ENCODE results near the gene RRN3. TPM values are rescaled to one million over a fixed set of nuclear protein-coding genes. Genes with fewer than 3 reads are reported as not detected.

The RRN3 gene
- total and polyA plus RNA-seq, 8 donors = 21.7 to 54.9 (median 49.4) TPM

DNA sequence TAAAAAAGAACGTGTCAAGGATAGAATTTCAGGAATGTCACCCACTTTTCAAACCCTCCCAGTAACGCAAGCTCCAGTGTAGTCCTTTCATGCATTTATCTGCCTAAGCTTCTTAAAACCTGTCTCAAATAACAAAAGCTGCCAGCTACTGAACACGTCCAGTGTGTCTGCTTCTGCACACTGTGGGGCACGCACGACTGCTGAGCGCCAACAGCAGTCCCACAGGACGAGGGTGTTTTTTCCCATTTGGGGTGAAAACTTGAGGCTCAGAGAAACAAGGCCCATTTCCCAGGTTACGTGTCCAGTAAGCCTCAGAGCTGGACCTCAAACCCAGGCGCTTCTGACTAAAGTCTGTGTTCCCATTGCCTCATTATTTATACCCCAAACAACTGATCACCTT, 55.4 kb downstream of the RRN3 start:
- Histone ChIP-seq H3K27ac (no peak overlapping the region), H3K4me3 (no peak overlapping the region), H3K9me3 (no peaks in the 10 kb centered on the region), H3K4me1 (peaks cover 6 to 13% of the 10 kb centered on the region in 2 donors), H3K36me3 (peaks cover 0 to 89% of the 10 kb centered on the region in 2 donors), H3K27me3 (no peaks in the 10 kb centered on the region)
- intact Hi-C loops (cut with DNase I) = no loop called here
- ATAC-seq = no peak
- no peak for DNase-seq
- TF ChIP-seq CTCF (IDR thresholded peaks at IDR 0.05) = no peak

GRCh38 chr16:15037745-15038144, 56.3 kb downstream of the RRN3 start:
- no peaks in the 10 kb centered on the region for H3K9me3 ChIP-seq
- TF ChIP-seq CTCF (IDR thresholded peaks at IDR 0.05) = no peak
- intact Hi-C loops (cut with DNase I) = no loop called here
- ATAC-seq = no peak
- no peak for DNase-seq
- H3K4me3 ChIP-seq = no peak overlapping the region
- no peak overlapping the region for H3K27ac ChIP-seq
- peaks cover 0 to 92% of the 10 kb centered on the region in 2 donors for H3K36me3 ChIP-seq
- H3K27me3 ChIP-seq = no peaks in the 10 kb centered on the region
- peaks cover 6 to 13% of the 10 kb centered on the region in 2 donors for H3K4me1 ChIP-seq

DNA sequence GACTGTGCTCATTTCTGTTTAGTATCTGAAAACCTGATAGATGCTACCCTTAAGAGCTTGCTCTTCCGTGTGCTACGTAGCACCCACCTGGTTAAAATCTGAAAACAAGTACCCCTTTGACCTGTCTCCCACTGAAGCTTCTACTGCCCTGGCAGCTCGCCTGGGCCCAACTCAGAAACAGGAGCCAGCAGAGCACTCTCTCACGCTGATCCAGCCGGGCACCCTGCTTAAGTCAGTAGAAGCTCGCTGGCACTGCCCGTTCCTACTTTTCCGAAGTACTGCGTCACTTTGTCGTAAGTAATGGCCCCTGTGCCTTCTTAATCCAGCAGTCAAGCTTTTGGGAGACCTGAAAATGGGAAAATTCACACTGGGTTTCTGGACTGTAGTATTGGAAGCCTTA, 57.1 kb downstream of the RRN3 start:
- DNase-seq (no peak), ATAC-seq (no peak)
- Histone ChIP-seq H3K27me3 (no peaks in the 10 kb centered on the region), H3K4me1 (peaks cover 6 to 13% of the 10 kb centered on the region in 2 donors), H3K27ac (no peak overlapping the region), H3K9me3 (no peaks in the 10 kb centered on the region), H3K4me3 (no peak overlapping the region), H3K36me3 (peaks cover 0 to 99% of the 10 kb centered on the region in 2 donors)
- intact Hi-C loops (cut with DNase I) = no loop called here
- no peak for TF ChIP-seq CTCF (IDR thresholded peaks at IDR 0.05)

GRCh38 chr16:15035163-15035729, 58.8 kb downstream of the RRN3 start:
- no peak for ATAC-seq
- TF ChIP-seq CTCF (IDR thresholded peaks at IDR 0.05) = no peak
- peaks cover 0 to 99% of the 10 kb centered on the region in 2 donors for H3K36me3 ChIP-seq
- DNase-seq = no peak
- peaks cover 0 to 16% of the 10 kb centered on the region in 2 donors for H3K4me1 ChIP-seq
- H3K27ac ChIP-seq = peak overlapping the region in 1 of 2 donors; percentile 10
- no peaks in the 10 kb centered on the region for H3K27me3 ChIP-seq
- intact Hi-C loops (cut with DNase I) = no loop called here
- H3K9me3 ChIP-seq = no peaks in the 10 kb centered on the region
- no peak overlapping the region for H3K4me3 ChIP-seq

DNA sequence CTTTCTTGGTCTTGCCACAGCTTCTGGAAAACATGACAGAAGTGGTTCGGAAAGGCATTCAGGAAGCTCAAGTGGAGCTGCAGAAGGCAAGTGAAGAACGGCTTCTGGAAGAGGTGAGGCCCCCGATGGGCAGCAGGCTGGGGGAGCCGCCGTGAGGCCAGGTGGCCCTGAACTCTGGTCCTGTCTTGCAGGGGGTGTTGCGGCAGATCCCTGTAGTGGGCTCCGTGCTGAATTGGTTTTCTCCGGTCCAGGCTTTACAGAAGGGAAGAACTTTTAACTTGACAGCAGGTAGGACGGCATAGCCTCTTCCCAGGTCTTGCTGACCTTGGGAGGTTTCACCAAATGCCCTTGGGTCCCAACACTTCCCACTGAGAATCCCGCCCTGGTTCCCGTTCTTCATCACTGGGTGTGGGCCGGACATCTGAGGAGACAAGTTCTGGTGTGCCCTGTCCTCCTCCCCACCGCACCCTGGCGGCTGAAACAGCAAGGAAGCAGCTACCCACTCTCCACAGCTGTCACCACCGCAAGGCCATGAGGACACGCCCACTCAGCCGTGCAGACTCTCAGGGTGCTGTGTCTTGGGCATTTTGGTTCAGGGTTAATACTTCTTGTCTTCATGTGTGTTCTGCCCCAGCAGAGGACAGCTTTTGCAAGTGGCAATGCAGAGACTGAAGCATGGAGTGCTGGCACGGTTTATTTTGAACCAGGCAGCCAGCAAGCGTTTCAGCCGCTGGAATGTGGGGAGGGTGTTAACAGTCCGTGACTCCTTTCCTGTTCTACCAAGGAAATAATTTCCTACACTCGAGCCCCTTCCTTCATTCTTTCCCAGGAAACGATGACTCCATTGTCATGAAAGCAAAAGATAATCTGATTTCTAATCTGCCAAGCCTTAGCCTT, 59.6 kb downstream of the RRN3 start:
- Histone ChIP-seq H3K36me3 (peaks cover 0 to 99% of the 10 kb centered on the region in 2 donors), H3K4me1 (peaks cover 0 to 16% of the 10 kb centered on the region in 2 donors), H3K27me3 (no peaks in the 10 kb centered on the region), H3K27ac (peak overlapping the region in 1 of 2 donors; percentile 10), H3K4me3 (no peak overlapping the region), H3K9me3 (no peaks in the 10 kb centered on the region)
- TF ChIP-seq CTCF (IDR thresholded peaks at IDR 0.05) = no peak
- DNase-seq (no peak), ATAC-seq (peak; percentile 17)
- intact Hi-C loops (cut with DNase I) = no loop called here
